Adrenal gland (tissue), 12 donors: ENCODE results near the gene ARFGEF2. TPM values are rescaled to one million over a fixed set of nuclear protein-coding genes. Genes with fewer than 3 reads are reported as not detected.

Experiments
- DNase-seq, 7 donors: peaks; one replicate each; pipeline ENCODE4 v3.0.0-alpha.2; 2019 to 2020
- H3K27ac ChIP-seq, 5 donors: fragments of 200-600 bp; sonication (generic) in 4 of 5; 1 replicate in 3 of 5; 2 replicates in 2 of 5; pipeline versions ENCODE4 v1.5.1 to v1.8.0; 2016 to 2020; ENCODE audit warnings: mild to moderate bottlenecking in 1 of 5
- H3K27me3 ChIP-seq: fragments of 200-600 bp; 2 replicates; pipeline ENCODE4 v1.8.0; 2021
- H3K36me3 ChIP-seq, 2 donors: fragments of 200-600 bp; replicated peaks in 1 of 2; 1 replicate in 1 of 2; 2 replicates in 1 of 2; pipeline versions ENCODE4 v1.5.1 to v1.8.0; 2018 to 2022
- H3K4me1 ChIP-seq, 2 donors: fragments of 200-600 bp; replicated peaks in 1 of 2; 1 replicate in 1 of 2; 2 replicates in 1 of 2; pipeline versions ENCODE4 v1.5.1 to v1.8.0; 2018 to 2021
- H3K4me3 ChIP-seq, 4 donors: fragments of 200-600 bp; sonication (generic) in 3 of 4; one replicate each; pipeline ENCODE4 v1.5.1; 2016 to 2018
- H3K9me3 ChIP-seq, 3 donors: fragments of 200-600 bp; sonication (generic) in 1 of 3; replicated peaks in 1 of 3; 1 replicate in 2 of 3; 2 replicates in 1 of 3; pipeline versions ENCODE4 v1.5.1 to v1.8.0; 2016 to 2021
- CTCF ChIP-seq, 6 experiments: fragments of 450-650 bp in 4 of 6; fragments of 200-600 bp in 2 of 6; sonication (generic) in 1 of 6; IDR thresholded peaks; 1 replicate in 5 of 6; 2 replicates in 1 of 6; pipeline versions ENCODE4 v1.5.1 to v1.8.0; 2016 to 2021; ENCODE audit warnings: antibody characterized with exemption in 6 of 6, mild to moderate bottlenecking in 2 of 6, moderate library complexity in 1 of 6
- POLR2A ChIP-seq, 2 donors: fragments of 450-650 bp; IDR thresholded peaks; one replicate each; pipeline ENCODE4 v1.6.1; 2017; ENCODE audit warnings: antibody characterized with exemption in 2 of 2, mild to moderate bottlenecking in 2 of 2, moderate library complexity in 1 of 2
- WGBS, 4 donors: extraction: QIAGEN DNeasy Blood & Tissue Kit in 2 of 4; methylation state at CpG; one replicate each; pipeline versions ENCODE4 v1.1.5 to v1.1.7; 2013 to 2017; 5-methylcytosine and 5-hydroxymethylcytosine counted together
- intact Hi-C, 2 donors: fragments of 100-400 bp; cut with DNase I; formaldehyde crosslinking; loops; one replicate each; pipeline versions ENCODE4 v1.14.1 to v1.15.0; 2022 to 2023
- polyA plus RNA-seq, 3 donors: library from polyadenylated mRNA; stranded (reverse); fragments of 200-250 nt in 2 of 3; fragments of 350-450 nt in 1 of 3; fragmentation: Illumina TruSeq in 1 of 3; extraction: RNeasy Lipid Tissue Mini Kit (QIAGEN cat#74804) in 1 of 3; gene quantifications; one replicate each; pipeline ENCODE4 v1.2.3, GENCODE V29; 2013 to 2014
- total RNA-seq, 9 donors: library from RNA; depleted of rRNA in 4 of 9; stranded (reverse); fragments of >200 nt in 4 of 9; fragments of 120-200 nt in 1 of 9; fragmentation: NEBNext Ultra II Directional in 1 of 9; extraction: Animal tissue kit (Norgen Biotek cat#: 25700) in 1 of 9; gene quantifications; one replicate each; pipeline versions ENCODE4 v1.1.0 to v1.2.4, GENCODE V29; 2013 to 2023
- donor health status: healthy with polysubstance abuse.
- donor health status: Bipolar disorder and iron deficiency.
- donor health status: DM: yes; HTN: yes; CAD: no.
- donor health status: DM: no; HTN: no; CAD: no.
- donor health status: DM: no; HTN: no; CAD: no.
- donor health status: DM: yes; HTN: yes; CAD: no.

The ARFGEF2 gene
- total and polyA plus RNA-seq, 12 donors, result 17.1 to 128 (median 69.3) TPM

DNA sequence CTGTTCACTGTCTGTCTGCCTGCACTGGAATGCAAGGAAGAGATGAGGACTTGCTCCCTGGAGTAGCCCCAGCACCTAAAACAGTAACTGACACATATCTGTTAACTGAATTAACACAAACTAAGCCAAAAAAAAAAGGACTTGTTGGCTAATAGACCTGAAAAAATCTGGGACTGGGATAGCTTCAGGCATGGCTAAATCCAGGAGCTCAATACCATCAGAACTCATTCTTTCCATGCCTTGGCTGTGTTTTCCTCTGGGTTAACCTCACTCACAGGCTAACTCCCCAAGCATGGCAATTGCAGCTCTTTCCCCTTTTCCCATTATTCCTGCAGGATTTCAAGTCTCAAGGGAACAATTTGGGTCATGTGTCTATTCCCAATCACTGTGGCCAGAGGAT, 21.6 kb upstream of the ARFGEF2 start:
- intact Hi-C loops, result no loop called here
- no peak overlapping the region for H3K27ac ChIP-seq

DNA sequence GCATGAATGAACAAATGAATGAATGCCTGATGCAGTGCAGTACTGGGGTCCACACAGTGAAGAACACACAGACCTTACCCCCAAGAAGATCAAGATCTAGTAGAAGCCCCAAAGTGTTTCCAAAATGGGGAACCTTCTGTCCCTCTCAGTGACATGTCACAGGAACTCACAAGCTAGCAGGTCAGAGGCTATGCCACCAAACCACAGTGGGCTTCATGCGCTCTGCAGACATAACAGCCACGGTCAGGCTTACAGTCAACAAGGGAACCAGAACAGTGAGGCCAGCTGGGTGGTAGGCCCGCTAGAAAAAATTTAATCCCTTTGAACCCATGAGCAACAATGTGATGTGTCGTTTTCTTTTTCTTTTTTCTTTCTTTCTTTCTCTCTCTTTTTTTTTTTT, 20.2 kb upstream of the ARFGEF2 start:
- no peak for DNase-seq
- intact Hi-C loops, result no loop called here
- Histone ChIP-seq H3K36me3 (no peaks in the 10 kb centered on the region), H3K9me3 (no peaks in the 10 kb centered on the region), H3K27ac (no peak overlapping the region), H3K27me3 (no peaks in the 10 kb centered on the region), H3K4me1 (peaks cover 0 to 8% of the 10 kb centered on the region in 2 donors), H3K4me3 (no peak overlapping the region)
- TF ChIP-seq CTCF (IDR thresholded peaks at IDR 0.05) (no peak), POLR2A (IDR thresholded peaks at IDR 0.05) (no peak)
- 78 to 96% (median 88%) methylated on average over 4 of the region's 4 CpGs for WGBS, 4 donors

More for the DNA sequence above, 21.6 kb upstream of the ARFGEF2 start:
- no peak overlapping the region for H3K4me3 ChIP-seq
- peak in 1 of 7 donors; percentile 15 for DNase-seq
- H3K4me1 ChIP-seq, result peaks cover 0 to 4% of the 10 kb centered on the region in 2 donors
- H3K9me3 ChIP-seq, result no peaks in the 10 kb centered on the region
- H3K36me3 ChIP-seq, result no peaks in the 10 kb centered on the region
- TF ChIP-seq CTCF (IDR thresholded peaks at IDR 0.05), result no peak
- H3K27me3 ChIP-seq, result no peaks in the 10 kb centered on the region

DNA sequence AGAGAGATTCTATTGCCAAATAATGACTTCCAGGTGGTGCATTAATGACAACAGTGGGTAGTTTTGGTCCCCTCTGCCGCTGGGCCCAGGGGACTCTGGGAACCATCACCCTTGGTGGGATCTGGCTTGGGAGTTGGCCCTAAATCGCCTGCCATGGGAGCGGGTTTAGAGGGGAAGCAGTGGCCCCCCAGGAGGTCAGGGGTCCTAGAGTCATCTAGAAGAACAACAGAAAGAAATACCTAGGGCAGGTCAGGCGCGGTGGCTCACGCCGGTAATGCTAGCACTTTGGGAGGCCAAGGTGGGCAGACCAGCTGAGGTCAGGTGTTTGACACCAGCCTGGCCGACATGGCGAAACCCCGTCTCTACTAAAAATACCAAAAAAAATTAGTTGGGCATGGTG, 17.8 kb upstream of the ARFGEF2 start:
- Histone ChIP-seq H3K27me3 (no peaks in the 10 kb centered on the region), H3K27ac (no peak overlapping the region), H3K36me3 (no peaks in the 10 kb centered on the region), H3K9me3 (no peaks in the 10 kb centered on the region), H3K4me1 (peaks cover 0 to 11% of the 10 kb centered on the region in 2 donors), H3K4me3 (no peak overlapping the region)
- 86 to 98% (median 89%) methylated on average over 7 to 10 of the region's 10 CpGs for WGBS, 4 donors
- no peak for TF ChIP-seq CTCF (IDR thresholded peaks at IDR 0.05)
- no peak for TF ChIP-seq POLR2A (IDR thresholded peaks at IDR 0.05)
- intact Hi-C loops, result loop anchor here in 1 of 2 donors (2.0 kb wide), 1 partner anchor 247 kb away; no protein-coding TSS in a partner anchor
- no peak for DNase-seq

GRCh38 chr20:48904566-48905296, 16.8 kb upstream of the ARFGEF2 start:
- Histone ChIP-seq H3K27me3 (no peaks in the 10 kb centered on the region), H3K4me3 (no peak overlapping the region), H3K4me1 (peaks cover 0 to 11% of the 10 kb centered on the region in 2 donors), H3K36me3 (no peaks in the 10 kb centered on the region), H3K9me3 (no peaks in the 10 kb centered on the region), H3K27ac (no peak overlapping the region)
- WGBS, 4 donors, result 17 to 20% (median 19%) methylated on average over 11 of the region's 11 CpGs
- intact Hi-C loops, result loop anchor here (2.0 to 5.0 kb wide), 2 partner anchors 248 to 267 kb away; no protein-coding TSS in a partner anchor
- peak; percentile 65 to 88 (median 72) for DNase-seq
- TF ChIP-seq POLR2A (IDR thresholded peaks at IDR 0.05) (no peak), CTCF (IDR thresholded peaks at IDR 0.05) (peak; percentile 71 to 92 (median 90))
